ENCODE results near the gene VSIG4.

DNA sequence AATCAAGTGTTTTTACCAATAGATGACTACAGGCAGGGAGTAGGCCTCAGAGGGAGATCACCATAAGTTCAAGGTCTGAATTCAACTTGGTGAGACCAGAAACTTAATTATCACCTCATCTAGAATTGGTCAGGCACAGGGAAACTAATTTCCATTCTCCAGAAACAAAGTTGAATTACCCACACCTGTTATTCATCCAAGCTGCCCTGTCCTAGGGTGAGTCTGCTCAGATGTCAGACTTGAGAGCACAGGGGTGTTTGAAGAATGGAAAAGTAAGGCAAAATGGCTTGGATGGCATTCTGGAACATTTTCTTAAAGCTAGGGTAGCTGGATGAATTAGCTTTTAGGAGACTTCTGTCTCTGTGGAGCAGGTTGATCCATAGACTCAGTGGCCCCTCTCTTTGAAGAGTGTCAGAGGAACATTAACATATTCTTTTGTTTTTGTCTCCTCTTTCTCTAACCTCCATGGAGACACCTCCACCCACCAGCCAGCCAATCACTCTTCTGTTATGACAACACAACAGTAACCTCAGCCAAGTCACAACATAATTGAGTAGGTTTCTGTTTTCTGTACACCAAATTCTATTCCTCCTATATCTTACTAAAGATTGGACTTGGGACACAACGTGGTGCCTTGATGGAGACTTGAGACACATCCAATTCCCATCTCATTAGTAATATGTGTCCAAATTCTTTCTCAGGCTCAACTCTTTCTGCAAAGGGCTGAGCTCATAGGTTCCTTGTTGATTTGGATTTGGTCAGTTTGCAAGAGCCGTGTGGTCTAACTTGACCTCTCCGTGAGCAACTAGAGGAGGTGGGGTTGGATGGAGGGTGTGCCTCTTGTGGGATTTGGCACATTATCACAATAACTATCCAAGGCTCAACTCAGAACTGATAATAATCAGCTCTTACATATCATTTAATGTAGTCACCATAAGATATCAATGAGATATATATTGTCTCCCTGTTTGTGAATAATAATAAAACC, 45.1 kb downstream of the VSIG4 start:
- no peak for TF ChIP-seq EZH2 (IDR thresholded peaks at IDR 0.05)
- TF ChIP-seq, protein P1, sequence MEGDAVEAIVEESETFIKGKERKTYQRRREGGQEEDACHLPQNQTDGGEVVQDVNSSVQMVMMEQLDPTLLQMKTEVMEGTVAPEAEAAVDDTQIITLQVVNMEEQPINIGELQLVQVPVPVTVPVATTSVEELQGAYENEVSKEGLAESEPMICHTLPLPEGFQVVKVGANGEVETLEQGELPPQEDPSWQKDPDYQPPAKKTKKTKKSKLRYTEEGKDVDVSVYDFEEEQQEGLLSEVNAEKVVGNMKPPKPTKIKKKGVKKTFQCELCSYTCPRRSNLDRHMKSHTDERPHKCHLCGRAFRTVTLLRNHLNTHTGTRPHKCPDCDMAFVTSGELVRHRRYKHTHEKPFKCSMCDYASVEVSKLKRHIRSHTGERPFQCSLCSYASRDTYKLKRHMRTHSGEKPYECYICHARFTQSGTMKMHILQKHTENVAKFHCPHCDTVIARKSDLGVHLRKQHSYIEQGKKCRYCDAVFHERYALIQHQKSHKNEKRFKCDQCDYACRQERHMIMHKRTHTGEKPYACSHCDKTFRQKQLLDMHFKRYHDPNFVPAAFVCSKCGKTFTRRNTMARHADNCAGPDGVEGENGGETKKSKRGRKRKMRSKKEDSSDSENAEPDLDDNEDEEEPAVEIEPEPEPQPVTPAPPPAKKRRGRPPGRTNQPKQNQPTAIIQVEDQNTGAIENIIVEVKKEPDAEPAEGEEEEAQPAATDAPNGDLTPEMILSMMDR (IDR thresholded peaks at IDR 0.05), result no peak
- TF ChIP-seq EZH2phosphoT487 (IDR thresholded peaks at IDR 0.05), result no peak
